ENCODE results near the gene TTLL3.
"Not testable (repeated sequence)": the region's sequence is repeated elsewhere in the genome, so short reads cannot be mapped to it uniquely, and the experiment has no call there.

Gene TTLL3

GRCh38 chr3:9872067-9872466 lies 62.0 kb downstream of the TTLL3 start:
- DNase-seq (ENCODE audit: low read depth) = not testable (repeated sequence)

DNA sequence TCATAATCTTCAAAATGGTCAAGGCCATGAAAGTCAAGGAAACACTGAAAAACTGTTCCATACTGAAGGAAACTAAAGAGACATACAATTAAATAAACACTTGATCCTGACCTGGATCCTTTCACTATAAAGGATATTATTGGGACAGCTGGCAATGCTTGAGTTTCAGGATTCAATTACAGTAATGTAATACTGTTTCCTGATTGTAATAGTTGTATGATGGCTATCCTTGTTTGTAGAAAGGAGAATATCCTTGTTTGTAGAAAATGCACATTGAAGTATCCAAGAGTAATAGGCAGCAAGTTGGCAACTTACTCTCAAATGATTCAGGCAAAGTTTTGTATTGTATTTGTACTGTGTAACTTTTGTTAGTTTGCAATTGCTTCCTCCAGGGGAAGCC lies 65.4 kb downstream of the TTLL3 start:
- no peak for DNase-seq (ENCODE audit: low read depth)

- DNase-seq (ENCODE audit: low read depth) = not testable (repeated sequence)
These were observed 66.2 kb downstream of the TTLL3 start for GRCh38 chr3:9876255-9876654.

DNA sequence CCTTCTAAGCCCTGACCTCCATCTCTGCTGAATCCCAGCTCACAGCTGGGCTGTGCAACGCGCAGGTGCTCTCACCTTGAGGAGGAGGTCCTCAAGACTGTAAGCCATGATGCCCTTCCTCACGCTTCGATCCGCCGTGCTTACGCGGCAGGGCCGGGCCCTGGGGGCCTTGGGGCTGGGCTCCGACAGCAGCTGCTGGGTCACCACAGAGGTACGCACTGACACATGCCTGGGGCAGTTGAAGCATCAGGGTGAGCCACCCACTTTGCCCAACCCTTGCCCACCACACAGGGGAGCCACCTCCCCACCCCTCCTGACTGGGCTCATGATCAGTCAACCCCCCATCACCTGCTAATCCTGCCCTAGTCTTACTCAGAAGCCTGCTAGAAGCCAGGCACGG lies 66.9 kb downstream of the TTLL3 start:
- DNase-seq (ENCODE audit: low read depth) = no peak

- DNase-seq (ENCODE audit: low read depth) = peak; percentile 68
These were observed 68.6 kb downstream of the TTLL3 start for GRCh38 chr3:9878700-9879099.

- no peak for DNase-seq (ENCODE audit: low read depth)
These were observed 69.9 kb downstream of the TTLL3 start, which contains the start of gene CIDEC for GRCh38 chr3:9879830-9880549. TSS of gene CIDEC (minus strand) at chr3:9880253. CDS start at chr3:9878486, 1,767 bp downstream.

GRCh38 chr3:9881441-9881840 lies 71.4 kb downstream of the TTLL3 start:
- no peak for DNase-seq (ENCODE audit: low read depth)

DNA sequence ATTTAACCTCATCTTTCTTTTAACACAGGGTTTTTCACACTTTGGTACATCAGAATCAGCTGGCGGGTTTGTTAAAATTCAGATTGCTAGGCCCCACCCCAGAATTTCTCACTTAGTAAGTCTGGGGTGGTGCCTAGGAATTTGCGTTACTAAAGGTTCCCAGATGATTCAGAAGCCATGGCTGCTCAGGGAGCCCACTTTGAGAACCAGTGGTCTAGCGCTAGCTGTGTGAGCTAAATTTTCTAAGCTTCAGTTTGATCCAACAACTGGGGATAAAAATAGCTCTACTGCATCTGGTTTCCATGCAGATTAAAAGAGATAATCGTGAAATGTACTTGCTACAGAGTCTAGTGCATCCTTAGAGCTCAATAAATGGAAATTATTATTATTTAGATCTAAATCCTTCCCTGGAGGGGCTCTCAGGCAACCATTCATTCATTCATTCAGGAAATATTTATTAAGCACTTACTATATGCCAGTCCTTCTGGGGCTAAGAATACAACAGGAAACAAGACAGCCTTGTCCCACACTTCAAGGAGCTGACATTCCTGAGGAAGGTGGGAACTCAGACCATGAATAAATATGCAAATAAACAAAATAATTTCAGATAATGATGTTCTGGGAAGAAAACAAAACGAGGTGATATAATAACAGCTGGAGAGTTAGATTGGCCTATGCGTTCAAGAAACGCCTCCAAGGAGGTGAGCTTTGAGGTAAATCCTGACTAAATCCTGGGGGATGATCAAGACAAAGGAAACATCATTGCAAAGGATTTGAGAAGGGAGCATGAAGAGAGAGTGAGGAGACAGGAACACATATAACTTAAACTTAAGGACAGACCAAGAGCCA lies 73.9 kb downstream of the TTLL3 start:
- DNase-seq (ENCODE audit: low read depth) = peak; percentile 53

GRCh38 chr3:9884555-9885165 lies 74.6 kb downstream of the TTLL3 start:
- peak; percentile 79 for DNase-seq (ENCODE audit: low read depth)

Data from fibroblast of the conjunctiva (primary cell).